Mesenchymal stem cell (in vitro differentiated cells and primary cell): ENCODE measurements around the gene NCOA7.

Experiments used
- DNase-seq: peaks from one replicate; pipeline ENCODE4 v3.0.0-alpha.2; 2013
- H2AFZ ChIP-seq: one replicate; pipeline ENCODE4 v1.6.1; 2013; ENCODE audit warnings: low read depth, mild to moderate bottlenecking, control low read depth, inconsistent platforms, low read length, moderate library complexity
- H2AK5ac ChIP-seq: 2 replicates; pipeline ENCODE4 v1.6.1; 2013; ENCODE audit warnings: low read length, moderate library complexity, mild to moderate bottlenecking, inconsistent platforms; ENCODE audit not compliant: severe bottlenecking
- H2BK120ac ChIP-seq: one replicate; pipeline ENCODE4 v1.6.1; 2013; ENCODE audit warnings: low read depth, mild to moderate bottlenecking, inconsistent platforms, low read length, moderate library complexity
- H2BK12ac ChIP-seq, 2 experiments: one replicate each; pipeline ENCODE4 v1.6.1; 2013; ENCODE audit warnings: inconsistent platforms in 2 of 2, low read length in 2 of 2, mild to moderate bottlenecking in 2 of 2, moderate library complexity in 2 of 2, control low read depth in 1 of 2
- H2BK15ac ChIP-seq: one replicate; pipeline ENCODE4 v1.6.1; 2013; ENCODE audit warnings: mild to moderate bottlenecking, low read depth, inconsistent platforms; ENCODE audit not compliant: poor library complexity, severe bottlenecking
- H2BK5ac ChIP-seq: 2 replicates; pipeline ENCODE4 v1.6.1; 2013; ENCODE audit warnings: low read depth, mild to moderate bottlenecking, low read length, control low read depth, inconsistent platforms; ENCODE audit not compliant: poor library complexity, severe bottlenecking
- H3K14ac ChIP-seq, 2 experiments: one replicate each; pipeline ENCODE4 v1.6.1; 2013; ENCODE audit warnings: inconsistent platforms in 2 of 2, low read length in 2 of 2, control low read depth in 1 of 2, mild to moderate bottlenecking in 1 of 2, moderate library complexity in 1 of 2
- H3K18ac ChIP-seq, 2 experiments: one replicate each; pipeline ENCODE4 v1.6.1; 2013; ENCODE audit warnings: inconsistent platforms in 2 of 2, low read length in 2 of 2, control low read depth in 1 of 2, low read depth in 1 of 2, mild to moderate bottlenecking in 1 of 2
- H3K23ac ChIP-seq, 2 experiments: one replicate each; pipeline ENCODE4 v1.6.1; 2013; ENCODE audit warnings: inconsistent platforms in 2 of 2, low read length in 2 of 2, mild to moderate bottlenecking in 2 of 2, moderate library complexity in 2 of 2, control low read depth in 1 of 2
- H3K27ac ChIP-seq: 2 replicates; pipeline ENCODE4 v1.5.1; 2013; ENCODE audit warnings: mild to moderate bottlenecking, moderate library complexity, low read length, control low read depth, inconsistent platforms; ENCODE audit not compliant: poor library complexity, severe bottlenecking
- H3K27me3 ChIP-seq, 2 experiments: 2 replicates each; pipeline versions ENCODE4 v1.6.1 to v1.7.0; 2013; ENCODE audit warnings: low read length in 2 of 2, mild to moderate bottlenecking in 2 of 2, moderate library complexity in 2 of 2, control low read depth in 1 of 2, inconsistent platforms in 1 of 2; ENCODE audit not compliant: control insufficient read depth in 1 of 2, insufficient read depth in 1 of 2
- H3K36me3 ChIP-seq, 2 experiments: 2 replicates each; pipeline versions ENCODE4 v1.6.1 to v1.7.0; 2013; ENCODE audit warnings: low read length in 2 of 2, control low read depth in 1 of 2, inconsistent platforms in 1 of 2, low read depth in 1 of 2, mild to moderate bottlenecking in 1 of 2; ENCODE audit not compliant: insufficient read depth in 2 of 2, control insufficient read depth in 1 of 2
- H3K4ac ChIP-seq, 2 experiments: one replicate each; pipeline ENCODE4 v1.6.1; 2013; ENCODE audit warnings: inconsistent platforms in 2 of 2, low read length in 2 of 2, mild to moderate bottlenecking in 2 of 2, moderate library complexity in 2 of 2, control low read depth in 1 of 2, low read depth in 1 of 2
- H3K4me1 ChIP-seq: 2 replicates; pipeline ENCODE4 v1.6.1; 2013; ENCODE audit warnings: low read depth, low read length, control low read depth; ENCODE audit not compliant: control insufficient read depth, insufficient read depth
- H3K4me2 ChIP-seq: 2 replicates; pipeline ENCODE4 v1.6.1; 2013; ENCODE audit warnings: low read length, mild to moderate bottlenecking, inconsistent platforms; ENCODE audit not compliant: poor library complexity, severe bottlenecking
- H3K4me3 ChIP-seq, 2 experiments: 2 replicates each; pipeline versions ENCODE4 v1.5.1 to v1.7.0; 2013; ENCODE audit warnings: low read length in 2 of 2, mild to moderate bottlenecking in 2 of 2, control low read depth in 1 of 2, low read depth in 1 of 2; ENCODE audit not compliant: insufficient read depth in 1 of 2
- H3K79me1 ChIP-seq: replicated peaks from 2 replicates; pipeline ENCODE4 v1.6.1; 2013; ENCODE audit warnings: mild to moderate bottlenecking, control low read depth, low read length, inconsistent platforms; ENCODE audit not compliant: poor library complexity, severe bottlenecking
- H3K9ac ChIP-seq: 2 replicates; pipeline ENCODE4 v1.7.0; 2013; ENCODE audit warnings: mild to moderate bottlenecking, low read length, moderate library complexity
- H3K9me3 ChIP-seq: 2 replicates; pipeline ENCODE4 v1.7.0; 2013; ENCODE audit warnings: mild to moderate bottlenecking, low read length; ENCODE audit not compliant: control insufficient read depth
- H4K8ac ChIP-seq: one replicate; pipeline ENCODE4 v1.6.1; 2013; ENCODE audit warnings: inconsistent platforms, mild to moderate bottlenecking, low read length, moderate library complexity
- H4K91ac ChIP-seq: one replicate; pipeline ENCODE4 v1.6.1; 2013; ENCODE audit warnings: mild to moderate bottlenecking, low read length, inconsistent platforms
- WGBS: methylation state at CpG from one replicate; pipeline ENCODE4 v1.1.7; 2013; ENCODE audit warnings: mixed read lengths; 5-methylcytosine and 5-hydroxymethylcytosine counted together

Gene NCOA7

GRCh38 chr6:125853756-125854155, 63.0 kb downstream of the NCOA7 start:
- no peak overlapping the region for H3K14ac ChIP-seq

GRCh38 chr6:125854355-125854754, 63.6 kb downstream of the NCOA7 start:
- H3K79me1 ChIP-seq: no peaks in the 10 kb centered on the region
- H3K36me3 ChIP-seq: peaks cover 0 to 5% of the 10 kb centered on the region in 2 experiments
- H2BK5ac ChIP-seq: no peak overlapping the region
- no peaks in the 10 kb centered on the region for H3K27me3 ChIP-seq
- H3K4me1 ChIP-seq: no peaks in the 10 kb centered on the region
- no peak overlapping the region for H4K8ac ChIP-seq
- H2BK120ac ChIP-seq: no peak overlapping the region
- no peak overlapping the region for H3K23ac ChIP-seq
- H3K9me3 ChIP-seq: no peaks in the 10 kb centered on the region
- no peak overlapping the region for H3K4me3 ChIP-seq
- H2AFZ ChIP-seq: no peak overlapping the region
- no peak overlapping the region for H2AK5ac ChIP-seq
- H3K4me2 ChIP-seq: no peak overlapping the region
- no peak overlapping the region for H2BK12ac ChIP-seq
- DNase-seq: no peak
- H2BK15ac ChIP-seq: no peak overlapping the region
- H4K91ac ChIP-seq: no peak overlapping the region
- H3K14ac ChIP-seq: no peak overlapping the region
- H3K18ac ChIP-seq: no peak overlapping the region
- no peak overlapping the region for H3K27ac ChIP-seq
- H3K4ac ChIP-seq: no peak overlapping the region
- no peak overlapping the region for H3K9ac ChIP-seq

More at GRCh38 chr6:125853756-125854155, 63.0 kb downstream of the NCOA7 start:
- Histone ChIP-seq H3K23ac (no peak overlapping the region), H2AK5ac (no peak overlapping the region), H3K27me3 (no peaks in the 10 kb centered on the region), H3K9me3 (no peaks in the 10 kb centered on the region), H3K79me1 (no peaks in the 10 kb centered on the region), H2AFZ (no peak overlapping the region), H2BK12ac (no peak overlapping the region), H2BK5ac (no peak overlapping the region), H3K27ac (no peak overlapping the region), H2BK120ac (no peak overlapping the region), H3K4ac (no peak overlapping the region), H4K91ac (no peak overlapping the region), H3K4me3 (no peak overlapping the region), H2BK15ac (no peak overlapping the region), H3K4me1 (no peaks in the 10 kb centered on the region), H3K4me2 (no peak overlapping the region), H4K8ac (no peak overlapping the region), H3K36me3 (peaks cover 0 to 5% of the 10 kb centered on the region in 2 experiments), H3K18ac (no peak overlapping the region), H3K9ac (no peak overlapping the region)
- DNase-seq: no peak
- 82% methylated on average over 1 of the region's 1 CpG for WGBS

- H3K9me3 ChIP-seq: no peaks in the 10 kb centered on the region
- no peak overlapping the region for H3K14ac ChIP-seq
- H3K27ac ChIP-seq: no peak overlapping the region
- H2BK5ac ChIP-seq: no peak overlapping the region
- H2AK5ac ChIP-seq: no peak overlapping the region
- H4K8ac ChIP-seq: no peak overlapping the region
- H3K18ac ChIP-seq: no peak overlapping the region
- no peak overlapping the region for H3K4me2 ChIP-seq
- H3K79me1 ChIP-seq: no peaks in the 10 kb centered on the region
- no peak overlapping the region for H3K4me3 ChIP-seq
- no peak overlapping the region for H2AFZ ChIP-seq
- no peak overlapping the region for H2BK120ac ChIP-seq
- no peak overlapping the region for H3K4ac ChIP-seq
- 93% methylated on average over 3 of the region's 6 CpGs for WGBS
- H3K4me1 ChIP-seq: no peaks in the 10 kb centered on the region
- no peak overlapping the region for H3K23ac ChIP-seq
- no peak overlapping the region for H2BK12ac ChIP-seq
- H4K91ac ChIP-seq: no peak overlapping the region
- no peak overlapping the region for H3K9ac ChIP-seq
- no peaks in the 10 kb centered on the region for H3K27me3 ChIP-seq
- no peak overlapping the region for H2BK15ac ChIP-seq
- no peak for DNase-seq
- H3K36me3 ChIP-seq: peaks cover 0 to 5% of the 10 kb centered on the region in 2 experiments
Measured at GRCh38 chr6:125855783-125856182, 65.0 kb downstream of the NCOA7 start.

GRCh38 chr6:125857846-125858245, 67.1 kb downstream of the NCOA7 start:
- no peaks in the 10 kb centered on the region for H3K9me3 ChIP-seq
- no peak overlapping the region for H3K18ac ChIP-seq
- DNase-seq: no peak
- no peaks in the 10 kb centered on the region for H3K27me3 ChIP-seq
- WGBS: 86% methylated on average over 4 of the region's 6 CpGs
- H3K79me1 ChIP-seq: no peaks in the 10 kb centered on the region
- no peak overlapping the region for H2AK5ac ChIP-seq
- H2BK120ac ChIP-seq: no peak overlapping the region
- no peaks in the 10 kb centered on the region for H3K4me1 ChIP-seq
- H3K4ac ChIP-seq: no peak overlapping the region
- no peak overlapping the region for H2BK15ac ChIP-seq
- H2BK5ac ChIP-seq: no peak overlapping the region
- no peak overlapping the region for H4K8ac ChIP-seq
- no peak overlapping the region for H2AFZ ChIP-seq
- no peak overlapping the region for H3K14ac ChIP-seq
- H3K36me3 ChIP-seq: peaks cover 0 to 5% of the 10 kb centered on the region in 2 experiments
- no peak overlapping the region for H3K23ac ChIP-seq
- no peak overlapping the region for H4K91ac ChIP-seq
- no peak overlapping the region for H2BK12ac ChIP-seq
- H3K4me3 ChIP-seq: no peak overlapping the region
- no peak overlapping the region for H3K27ac ChIP-seq
- no peak overlapping the region for H3K9ac ChIP-seq
- no peak overlapping the region for H3K4me2 ChIP-seq
